Glutamatergic neuron (in vitro differentiated cells): ENCODE measurements around the gene PSORS1C2. TPM values are rescaled to one million over a fixed set of nuclear protein-coding genes. Genes with fewer than 3 reads are reported as not detected.

Source experiments
- DNase-seq: peaks from one replicate; pipeline ENCODE4 v3.0.0; 2022
- H3K27ac Mint-ChIP-seq: one replicate; pipeline ENCODE4 v1.8.0; 2020; ENCODE audit warnings: mild to moderate bottlenecking, mixed read lengths, inconsistent platforms; ENCODE audit not compliant: unreplicated experiment
- H3K27me3 Mint-ChIP-seq: one replicate; pipeline ENCODE4 v1.8.0; 2020; ENCODE audit warnings: mild to moderate bottlenecking, moderate library complexity, mixed read lengths, inconsistent platforms; ENCODE audit not compliant: unreplicated experiment
- H3K36me3 Mint-ChIP-seq: one replicate; pipeline ENCODE4 v1.8.0; 2020; ENCODE audit warnings: mild to moderate bottlenecking, mixed read lengths, inconsistent platforms; ENCODE audit not compliant: unreplicated experiment
- H3K4me1 Mint-ChIP-seq: one replicate; pipeline ENCODE4 v1.8.0; 2020; ENCODE audit warnings: mild to moderate bottlenecking, low read depth, mixed read lengths, inconsistent platforms; ENCODE audit not compliant: unreplicated experiment
- H3K4me3 Mint-ChIP-seq: one replicate; pipeline ENCODE4 v1.8.0; 2020; ENCODE audit warnings: mild to moderate bottlenecking, mixed read lengths, inconsistent platforms; ENCODE audit not compliant: unreplicated experiment
- H3K9me3 Mint-ChIP-seq: one replicate; pipeline ENCODE4 v1.8.0; 2020; ENCODE audit warnings: mild to moderate bottlenecking, moderate library complexity, mixed read lengths, inconsistent platforms; ENCODE audit not compliant: unreplicated experiment
- total RNA-seq: library from RNA; stranded (reverse); fragmentation: NEBNext Ultra II Directional; extraction: Animal tissue kit (Norgen Biotek cat#: 25700); gene quantifications from one replicate; pipeline ENCODE4 v1.2.1, GENCODE V29; 2021; ENCODE audit not compliant: unreplicated experiment
- TF ChIP-seq, protein P1 (sequence below): fragments of 200-600 bp; sonication (generic); IDR thresholded peaks from one replicate; pipeline ENCODE4 v1.5.0; 2021; ENCODE audit not compliant: partially characterized antibody, unreplicated experiment

PSORS1C2 gene
- total RNA-seq, 1 donor from 2014 or later = 0.49 TPM

DNA sequence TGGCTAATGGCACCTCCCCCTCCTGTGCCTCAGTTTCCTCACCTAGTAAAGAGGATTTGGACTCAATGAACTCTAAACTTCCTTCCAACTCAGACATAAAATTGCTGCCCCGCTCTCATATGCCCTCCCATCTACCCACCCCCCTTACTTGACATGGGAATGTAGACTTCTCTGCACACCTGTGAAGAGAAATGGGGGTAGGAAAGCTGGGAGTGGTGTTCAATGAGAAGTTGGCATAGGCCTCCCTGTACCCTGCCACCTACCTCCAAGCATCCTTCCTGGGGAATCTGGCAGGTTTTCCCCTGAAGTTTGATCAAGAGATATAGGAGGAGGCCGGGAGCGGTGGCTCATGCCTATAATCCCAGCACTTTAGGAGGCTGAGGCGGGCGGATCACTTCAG lies 35.5 kb upstream of the PSORS1C2 start:
- no peak for DNase-seq
- H3K27ac Mint-ChIP-seq = no peak overlapping the region
- no peak overlapping the region for H3K4me3 Mint-ChIP-seq
- H3K36me3 Mint-ChIP-seq = peaks cover 4% of the 10 kb centered on the region
- TF ChIP-seq, protein P1, sequence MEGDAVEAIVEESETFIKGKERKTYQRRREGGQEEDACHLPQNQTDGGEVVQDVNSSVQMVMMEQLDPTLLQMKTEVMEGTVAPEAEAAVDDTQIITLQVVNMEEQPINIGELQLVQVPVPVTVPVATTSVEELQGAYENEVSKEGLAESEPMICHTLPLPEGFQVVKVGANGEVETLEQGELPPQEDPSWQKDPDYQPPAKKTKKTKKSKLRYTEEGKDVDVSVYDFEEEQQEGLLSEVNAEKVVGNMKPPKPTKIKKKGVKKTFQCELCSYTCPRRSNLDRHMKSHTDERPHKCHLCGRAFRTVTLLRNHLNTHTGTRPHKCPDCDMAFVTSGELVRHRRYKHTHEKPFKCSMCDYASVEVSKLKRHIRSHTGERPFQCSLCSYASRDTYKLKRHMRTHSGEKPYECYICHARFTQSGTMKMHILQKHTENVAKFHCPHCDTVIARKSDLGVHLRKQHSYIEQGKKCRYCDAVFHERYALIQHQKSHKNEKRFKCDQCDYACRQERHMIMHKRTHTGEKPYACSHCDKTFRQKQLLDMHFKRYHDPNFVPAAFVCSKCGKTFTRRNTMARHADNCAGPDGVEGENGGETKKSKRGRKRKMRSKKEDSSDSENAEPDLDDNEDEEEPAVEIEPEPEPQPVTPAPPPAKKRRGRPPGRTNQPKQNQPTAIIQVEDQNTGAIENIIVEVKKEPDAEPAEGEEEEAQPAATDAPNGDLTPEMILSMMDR = no peak
- peaks cover 9% of the 10 kb centered on the region for H3K9me3 Mint-ChIP-seq
- peaks cover 9% of the 10 kb centered on the region for H3K4me1 Mint-ChIP-seq
- peaks cover 18% of the 10 kb centered on the region for H3K27me3 Mint-ChIP-seq

DNA sequence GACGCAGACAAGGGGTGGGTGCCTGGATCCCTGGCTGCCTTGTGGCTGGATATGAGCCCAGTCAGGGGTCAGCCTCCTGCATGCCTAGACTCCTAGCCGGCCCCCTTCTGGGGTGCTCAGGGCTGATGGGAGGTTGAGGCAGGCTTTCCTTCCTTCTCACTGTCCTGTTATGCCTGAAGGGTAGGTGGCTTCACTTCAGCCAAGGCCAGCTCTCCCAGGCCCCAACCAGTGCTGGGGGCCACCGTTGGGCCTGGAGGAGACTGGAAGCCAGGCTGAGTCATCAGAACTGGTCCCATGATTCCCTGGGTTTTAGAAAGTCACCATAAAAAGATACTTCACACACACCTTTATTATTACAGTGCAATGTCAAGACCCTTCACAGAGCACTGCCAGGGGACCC lies 34.5 kb upstream of the PSORS1C2 start:
- peaks cover 15% of the 10 kb centered on the region for H3K27me3 Mint-ChIP-seq
- DNase-seq = no peak
- no peak overlapping the region for H3K27ac Mint-ChIP-seq
- peaks cover 12% of the 10 kb centered on the region for H3K9me3 Mint-ChIP-seq
- TF ChIP-seq, protein P1 = no peak
- H3K4me3 Mint-ChIP-seq = no peak overlapping the region
- H3K36me3 Mint-ChIP-seq = peaks cover 4% of the 10 kb centered on the region
- peaks cover 16% of the 10 kb centered on the region for H3K4me1 Mint-ChIP-seq

DNA sequence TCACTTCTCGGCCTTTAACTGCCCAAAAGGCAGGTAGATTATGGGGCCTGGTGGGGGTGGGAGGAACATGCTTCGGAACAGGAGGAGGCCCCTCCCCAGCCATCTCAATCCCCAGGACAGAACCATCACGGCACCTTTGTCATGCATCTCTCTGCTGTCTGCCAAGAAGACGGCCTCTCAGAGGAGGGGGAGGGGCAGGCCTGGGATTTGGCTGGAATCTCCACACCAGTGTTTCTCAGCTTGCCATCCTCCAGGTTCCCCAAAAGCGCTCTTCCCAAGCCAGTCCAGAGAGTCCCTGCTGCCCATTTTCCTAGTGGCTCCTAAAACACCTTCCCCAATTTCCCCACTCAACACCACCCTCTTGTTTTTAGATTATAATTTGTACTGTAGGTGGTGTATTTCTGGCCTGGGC lies 34.1 kb upstream of the PSORS1C2 start:
- H3K27ac Mint-ChIP-seq = no peak overlapping the region
- peaks cover 4% of the 10 kb centered on the region for H3K36me3 Mint-ChIP-seq
- TF ChIP-seq, protein P1 = no peak
- peaks cover 15% of the 10 kb centered on the region for H3K27me3 Mint-ChIP-seq
- peaks cover 17% of the 10 kb centered on the region for H3K4me1 Mint-ChIP-seq
- H3K4me3 Mint-ChIP-seq = no peak overlapping the region
- peaks cover 11% of the 10 kb centered on the region for H3K9me3 Mint-ChIP-seq
- no peak for DNase-seq

DNA sequence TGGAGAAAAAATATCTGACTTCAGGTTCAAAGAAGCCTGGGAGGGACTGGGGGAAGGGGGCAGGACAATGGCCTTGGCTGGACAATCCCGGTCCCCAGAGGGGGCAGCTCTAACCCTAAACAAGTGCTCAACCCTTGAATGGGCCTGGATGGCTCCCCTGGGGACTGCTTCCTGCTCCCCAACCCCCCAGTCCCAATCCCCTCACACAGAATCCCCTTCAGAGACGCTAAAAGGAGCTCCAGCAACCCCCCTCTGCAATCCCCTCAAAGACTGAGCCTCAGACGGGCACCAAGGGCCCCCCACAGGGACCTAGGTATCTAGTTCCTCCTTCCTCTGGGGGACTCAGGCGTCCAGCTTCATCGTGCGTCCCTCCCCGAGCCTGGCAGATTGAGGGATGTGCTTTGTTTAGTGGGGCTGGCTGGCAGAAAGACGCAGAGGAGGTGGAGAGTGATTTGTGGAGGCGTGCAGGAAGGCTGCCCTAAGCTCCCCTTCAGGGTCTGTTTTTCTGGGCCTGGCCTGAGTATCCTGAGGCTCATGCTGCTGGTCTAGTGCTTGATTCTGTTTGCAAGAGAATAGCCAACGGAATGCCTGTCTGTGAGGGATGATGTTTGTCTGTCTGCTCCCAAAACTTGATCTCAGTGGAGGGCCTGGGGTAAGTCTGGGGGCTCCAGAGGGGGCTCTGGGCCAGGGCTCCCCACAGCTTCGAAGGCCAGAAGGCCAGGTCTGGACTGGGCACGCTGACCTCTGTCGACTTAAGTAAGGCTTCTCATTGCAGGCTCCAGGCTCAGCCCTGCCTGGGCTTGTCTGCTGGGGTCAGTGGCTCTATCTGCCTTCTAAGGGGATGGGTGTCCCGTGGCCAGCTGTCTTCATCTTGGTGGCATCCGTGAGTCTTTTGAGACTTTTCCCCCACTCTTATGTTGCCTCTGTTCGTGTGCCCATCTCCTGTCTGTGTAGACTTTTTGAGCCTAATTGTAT lies 33.4 kb upstream of the PSORS1C2 start:
- Mint-ChIP-seq H3K36me3 (peaks cover 4% of the 10 kb centered on the region), H3K4me3 (peak overlapping the region; percentile 38), H3K27ac (no peak overlapping the region), H3K4me1 (peaks cover 17% of the 10 kb centered on the region), H3K27me3 (peaks cover 15% of the 10 kb centered on the region), H3K9me3 (peaks cover 10% of the 10 kb centered on the region)
- TF ChIP-seq, protein P1 = no peak
- no peak for DNase-seq
